WI38 (cell line): ENCODE measurements around the gene ZNF780A.
"Not testable (repeated sequence)": the region's sequence is repeated elsewhere in the genome, so short reads cannot be mapped to it uniquely, and the experiment has no call there.

ENCODE experiments used
- H3K4me3 ChIP-seq: 2 replicates; pipeline ENCODE4 v1.5.1; 2011; ENCODE audit warnings: low read depth, mild to moderate bottlenecking, control low read depth, low read length
- CTCF ChIP-seq: IDR thresholded peaks from 2 replicates; pipeline ENCODE4 v1.5.1; 2012; ENCODE audit warnings: low read depth, mild to moderate bottlenecking, control low read depth, low read length

Gene ZNF780A

GRCh38 chr19:40055832-40056504 lies 34.8 kb downstream of the ZNF780A start, which contains the start of gene ZNF780B:
Gene ZNF780B (minus strand): TSS chr19:40056231. CDS start chr19:40050332, 5,899 bp downstream.
- H3K4me3 ChIP-seq = peak within 1 kb of the TSS; percentile 73
- TF ChIP-seq CTCF = no peak

- TF ChIP-seq CTCF = no peak
- H3K4me3 ChIP-seq = peak overlapping the region; percentile 73
Observed at GRCh38 chr19:40055049-40055448, 35.7 kb downstream of the ZNF780A start.

- no peak overlapping the region for H3K4me3 ChIP-seq
- no peak for TF ChIP-seq CTCF
Observed at GRCh38 chr19:40054632-40055031, 36.1 kb downstream of the ZNF780A start.

GRCh38 chr19:40053491-40053890 lies 37.3 kb downstream of the ZNF780A start:
- no peak for TF ChIP-seq CTCF
- no peak overlapping the region for H3K4me3 ChIP-seq

GRCh38 chr19:40041718-40042117 lies 49.0 kb downstream of the ZNF780A start:
- not testable (repeated sequence) for H3K4me3 ChIP-seq

- H3K4me3 ChIP-seq = not testable (repeated sequence)
Observed at GRCh38 chr19:40038047-40038446, 52.7 kb downstream of the ZNF780A start.

- no peak for TF ChIP-seq CTCF
- no peak overlapping the region for H3K4me3 ChIP-seq
Observed at GRCh38 chr19:40035996-40036395, 54.7 kb downstream of the ZNF780A start.

GRCh38 chr19:40033989-40034560 lies 56.7 kb downstream of the ZNF780A start:
- no peak overlapping the region for H3K4me3 ChIP-seq
- TF ChIP-seq CTCF = no peak
